ENCODE data around the gene POLR1H. TPM values are rescaled to one million over a fixed set of nuclear protein-coding genes. Genes with fewer than 3 reads are reported as not detected.
A peak's percentile ranks its signal among the peaks of the same experiment; 100 is the strongest.

The POLR1H gene
- total RNA-seq, 1 experiment from 2014 or later, result 25.6 TPM

GRCh38 chr6:30061858-30062458 is 893 bp downstream of the POLR1H start:
- no peak for DNase-seq (ENCODE audit: extremely low read depth, low read depth)

- DNase-seq (ENCODE audit: extremely low read depth, low read depth), result no peak
Measured at GRCh38 chr6:30062471-30063178, 1.6 kb downstream of the POLR1H start.

- DNase-seq (ENCODE audit: extremely low read depth, low read depth), result no peak
Measured at GRCh38 chr6:30063315-30063714, 2.2 kb downstream of the POLR1H start.

GRCh38 chr6:30066082-30066481 is 5.0 kb downstream of the POLR1H start:
- no peak for DNase-seq (ENCODE audit: extremely low read depth, low read depth)

GRCh38 chr6:30066577-30067459 is 5.8 kb downstream of the POLR1H start, which contains the start of gene PPP1R11:
Gene PPP1R11 (plus strand): TSS chr6:30067198. CDS start chr6:30067411, 213 bp downstream.
- DNase-seq (ENCODE audit: extremely low read depth, low read depth), result peak; percentile 98

GRCh38 chr6:30067460-30068139 is 6.5 kb downstream of the POLR1H start:
- DNase-seq (ENCODE audit: extremely low read depth, low read depth), result no peak

GRCh38 chr6:30071081-30071818 is 10.2 kb downstream of the POLR1H start:
- no peak for DNase-seq (ENCODE audit: extremely low read depth, low read depth)

GRCh38 chr6:30071858-30072257 is 10.8 kb downstream of the POLR1H start:
- DNase-seq (ENCODE audit: extremely low read depth, low read depth), result no peak

GRCh38 chr6:30073489-30074235 is 12.6 kb downstream of the POLR1H start:
- no peak for DNase-seq (ENCODE audit: extremely low read depth, low read depth)

GRCh38 chr6:30074331-30075093 is 13.4 kb downstream of the POLR1H start:
- DNase-seq (ENCODE audit: extremely low read depth, low read depth), result no peak

GRCh38 chr6:30075094-30075789 is 14.2 kb downstream of the POLR1H start, which contains the start of gene RNF39:
Gene RNF39 (minus strand): TSS chr6:30075769. CDS start chr6:30075585, 184 bp downstream.
- no peak for DNase-seq (ENCODE audit: extremely low read depth, low read depth)

GRCh38 chr6:30075790-30076732 is 15.0 kb downstream of the POLR1H start:
- no peak for DNase-seq (ENCODE audit: extremely low read depth, low read depth)

GRCh38 chr6:30077218-30077617 is 16.2 kb downstream of the POLR1H start:
- no peak for DNase-seq (ENCODE audit: extremely low read depth, low read depth)

GRCh38 chr6:30087876-30088275 is 26.8 kb downstream of the POLR1H start:
- DNase-seq (ENCODE audit: extremely low read depth, low read depth), result no peak

GRCh38 chr6:30091577-30092381 is 30.7 kb downstream of the POLR1H start:
- peak; percentile 57 for DNase-seq (ENCODE audit: extremely low read depth, low read depth)

All from NCI-H460 (cell line).